ENCODE measurements around the gene CCDC85C.
A peak's percentile ranks its signal among the peaks of the same experiment; 100 is the strongest.

CCDC85C gene

DNA sequence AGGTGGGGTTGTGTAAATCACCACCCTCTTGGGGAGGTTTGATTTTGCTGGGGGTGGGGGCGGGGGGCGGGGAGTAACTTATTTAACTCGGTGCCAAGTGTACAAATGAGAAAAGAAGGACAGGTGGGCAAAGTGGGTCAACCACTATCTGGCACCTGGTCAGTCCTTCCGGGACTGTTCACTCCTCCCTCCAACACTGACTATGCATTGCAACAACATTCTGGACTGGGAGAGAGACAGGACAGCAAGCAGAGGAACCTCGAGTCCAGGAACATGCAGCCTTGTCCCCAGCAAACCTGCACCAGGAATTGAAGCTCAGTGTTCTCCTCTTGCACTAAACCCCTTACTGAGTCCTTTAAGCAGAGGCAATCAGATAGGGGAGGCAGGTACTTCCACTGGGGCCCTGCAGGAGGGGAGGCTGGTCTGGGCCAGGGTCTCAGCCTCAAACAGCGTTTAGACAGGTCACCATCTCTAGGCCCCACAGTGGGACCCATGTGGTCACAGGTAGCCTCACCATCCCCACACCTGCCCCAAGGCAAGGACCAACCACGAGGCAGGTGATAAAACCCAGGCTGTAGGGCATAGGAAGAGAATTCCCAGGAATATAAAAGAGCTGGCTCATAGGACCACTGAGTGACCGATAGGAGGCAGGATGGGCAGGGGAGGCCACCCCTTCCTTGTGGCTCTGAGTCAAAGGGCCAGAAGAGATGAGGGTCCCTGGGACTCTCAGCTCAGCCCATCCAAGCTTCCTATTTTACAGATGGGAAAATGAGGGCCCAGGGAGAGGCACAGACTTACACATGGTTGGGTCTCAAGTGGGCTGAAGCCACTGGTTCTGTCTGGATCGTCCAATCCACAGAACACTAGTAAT, 9.8 kb downstream of the CCDC85C start:
- no peak overlapping the region for H3K4me3 ChIP-seq (ENCODE audit: low read length)

DNA sequence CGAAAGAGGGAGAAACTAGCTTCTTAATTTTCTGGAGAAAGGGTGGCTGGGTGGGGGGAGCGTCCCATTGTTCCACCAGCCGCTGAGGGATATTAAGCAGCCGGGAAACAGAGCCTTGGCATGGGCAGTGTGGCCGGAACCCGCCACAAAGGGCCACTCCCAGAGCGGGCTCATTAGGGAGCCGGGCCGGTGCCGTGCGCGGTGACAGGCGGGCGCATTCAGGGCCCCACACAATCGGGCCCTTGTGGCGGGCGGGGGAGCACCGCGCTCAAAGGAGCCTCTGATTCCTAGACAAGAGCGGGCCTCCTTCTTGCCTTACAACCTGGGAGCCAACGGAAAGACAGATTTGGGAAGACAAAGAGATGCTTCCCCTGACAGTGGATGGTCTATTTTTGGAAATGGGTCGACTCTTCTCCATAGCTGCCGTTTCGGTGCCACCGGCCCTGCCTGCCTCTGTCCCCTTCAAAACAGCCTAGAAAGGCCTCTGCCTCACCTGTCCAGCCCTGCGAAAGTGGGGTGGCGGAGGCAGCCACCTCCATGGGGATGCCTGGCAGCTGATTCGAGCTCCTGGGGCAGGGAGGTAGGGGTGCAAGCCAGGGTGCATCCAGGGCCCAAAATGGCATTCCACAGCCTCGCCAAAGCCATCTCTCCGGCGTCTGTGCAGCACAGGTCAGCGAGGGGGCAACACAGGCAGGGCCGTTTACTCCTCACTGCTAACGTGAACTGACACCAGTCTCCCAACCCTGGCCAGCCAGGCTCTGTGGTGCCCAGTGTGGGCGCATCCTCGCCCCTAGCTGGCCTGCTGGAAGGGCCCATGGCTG, 10.9 kb downstream of the CCDC85C start:
- TF ChIP-seq, protein P1, sequence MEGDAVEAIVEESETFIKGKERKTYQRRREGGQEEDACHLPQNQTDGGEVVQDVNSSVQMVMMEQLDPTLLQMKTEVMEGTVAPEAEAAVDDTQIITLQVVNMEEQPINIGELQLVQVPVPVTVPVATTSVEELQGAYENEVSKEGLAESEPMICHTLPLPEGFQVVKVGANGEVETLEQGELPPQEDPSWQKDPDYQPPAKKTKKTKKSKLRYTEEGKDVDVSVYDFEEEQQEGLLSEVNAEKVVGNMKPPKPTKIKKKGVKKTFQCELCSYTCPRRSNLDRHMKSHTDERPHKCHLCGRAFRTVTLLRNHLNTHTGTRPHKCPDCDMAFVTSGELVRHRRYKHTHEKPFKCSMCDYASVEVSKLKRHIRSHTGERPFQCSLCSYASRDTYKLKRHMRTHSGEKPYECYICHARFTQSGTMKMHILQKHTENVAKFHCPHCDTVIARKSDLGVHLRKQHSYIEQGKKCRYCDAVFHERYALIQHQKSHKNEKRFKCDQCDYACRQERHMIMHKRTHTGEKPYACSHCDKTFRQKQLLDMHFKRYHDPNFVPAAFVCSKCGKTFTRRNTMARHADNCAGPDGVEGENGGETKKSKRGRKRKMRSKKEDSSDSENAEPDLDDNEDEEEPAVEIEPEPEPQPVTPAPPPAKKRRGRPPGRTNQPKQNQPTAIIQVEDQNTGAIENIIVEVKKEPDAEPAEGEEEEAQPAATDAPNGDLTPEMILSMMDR (conservative IDR thresholded peaks at IDR 0.05; ENCODE audit: low read length), result no peak
- DNase-seq (ENCODE audit: low read depth), result no peak
- no peak overlapping the region for H3K4me3 ChIP-seq (ENCODE audit: low read length)

More for the DNA sequence above, 9.8 kb downstream of the CCDC85C start:
- TF ChIP-seq, protein P1 (conservative IDR thresholded peaks at IDR 0.05; ENCODE audit: low read length), result no peak
- no peak for DNase-seq (ENCODE audit: low read depth)

DNA sequence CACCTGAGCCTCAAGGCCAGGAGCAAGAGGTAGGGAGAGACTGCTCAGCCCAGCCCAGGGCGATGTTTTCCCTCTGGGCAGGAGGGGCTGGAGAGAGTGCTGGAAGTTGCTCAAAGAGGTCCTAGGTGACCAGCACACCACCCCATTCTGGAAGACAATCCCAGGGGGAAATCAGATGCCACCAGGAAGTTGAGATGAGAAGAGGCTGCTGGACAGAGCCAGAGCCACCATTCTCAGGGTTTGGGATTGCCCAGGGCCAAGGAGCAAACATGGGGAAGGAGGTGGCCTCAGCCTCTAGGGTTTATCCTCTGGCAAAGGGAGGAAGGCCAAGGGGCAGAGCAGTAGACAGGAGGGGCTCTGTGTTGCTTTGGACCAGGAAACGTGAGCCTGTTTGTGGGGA, 11.6 kb downstream of the CCDC85C start:
- no peak for DNase-seq (ENCODE audit: low read depth)

DNA sequence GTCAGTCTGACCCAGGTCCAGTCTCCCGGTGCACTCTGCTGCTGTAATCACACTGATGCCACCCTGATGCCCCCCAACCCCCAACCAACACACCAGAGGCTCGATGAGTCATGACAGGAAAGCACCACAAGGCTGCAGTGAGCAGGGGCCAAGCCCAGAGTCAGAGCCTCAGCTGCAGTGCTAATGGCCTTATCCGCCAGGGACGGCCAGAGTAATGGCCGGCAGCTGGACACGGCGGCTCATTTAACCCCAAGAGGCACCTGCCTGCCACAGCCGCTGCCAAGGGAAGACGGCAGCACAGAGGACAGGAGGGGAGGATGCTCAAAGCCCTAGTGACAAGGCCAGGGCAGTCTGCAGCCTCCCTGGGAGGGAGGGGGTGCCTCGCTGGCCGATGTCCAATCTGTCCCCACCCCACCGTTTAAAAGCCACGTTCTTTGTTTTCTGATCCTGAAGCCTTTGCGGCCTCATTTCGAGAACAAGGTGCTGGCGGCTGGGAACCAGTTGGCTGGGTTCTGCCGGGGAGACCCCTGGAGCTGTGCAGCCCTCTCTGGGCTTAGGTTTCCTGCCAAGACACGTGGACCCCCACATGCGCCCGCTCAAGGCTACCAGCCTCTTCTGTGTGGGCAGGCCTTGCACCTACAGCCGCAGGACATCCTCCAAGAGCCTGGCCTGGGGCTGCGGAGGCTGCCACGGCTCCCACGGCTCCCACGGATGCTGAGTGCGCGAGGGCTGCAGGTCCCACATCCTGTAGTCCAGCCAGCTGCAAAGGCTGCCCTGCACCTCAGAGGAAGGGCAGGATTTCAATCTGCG, 13.1 kb downstream of the CCDC85C start:
- peak; percentile 55 for DNase-seq (ENCODE audit: low read depth)
- no peak overlapping the region for H3K4me3 ChIP-seq (ENCODE audit: low read length)
- TF ChIP-seq, protein P1 (conservative IDR thresholded peaks at IDR 0.05; ENCODE audit: low read length), result no peak

More for the DNA sequence above, 11.6 kb downstream of the CCDC85C start:
- TF ChIP-seq, protein P1 (conservative IDR thresholded peaks at IDR 0.05; ENCODE audit: low read length), result no peak
- H3K4me3 ChIP-seq (ENCODE audit: low read length), result no peak overlapping the region

DNA sequence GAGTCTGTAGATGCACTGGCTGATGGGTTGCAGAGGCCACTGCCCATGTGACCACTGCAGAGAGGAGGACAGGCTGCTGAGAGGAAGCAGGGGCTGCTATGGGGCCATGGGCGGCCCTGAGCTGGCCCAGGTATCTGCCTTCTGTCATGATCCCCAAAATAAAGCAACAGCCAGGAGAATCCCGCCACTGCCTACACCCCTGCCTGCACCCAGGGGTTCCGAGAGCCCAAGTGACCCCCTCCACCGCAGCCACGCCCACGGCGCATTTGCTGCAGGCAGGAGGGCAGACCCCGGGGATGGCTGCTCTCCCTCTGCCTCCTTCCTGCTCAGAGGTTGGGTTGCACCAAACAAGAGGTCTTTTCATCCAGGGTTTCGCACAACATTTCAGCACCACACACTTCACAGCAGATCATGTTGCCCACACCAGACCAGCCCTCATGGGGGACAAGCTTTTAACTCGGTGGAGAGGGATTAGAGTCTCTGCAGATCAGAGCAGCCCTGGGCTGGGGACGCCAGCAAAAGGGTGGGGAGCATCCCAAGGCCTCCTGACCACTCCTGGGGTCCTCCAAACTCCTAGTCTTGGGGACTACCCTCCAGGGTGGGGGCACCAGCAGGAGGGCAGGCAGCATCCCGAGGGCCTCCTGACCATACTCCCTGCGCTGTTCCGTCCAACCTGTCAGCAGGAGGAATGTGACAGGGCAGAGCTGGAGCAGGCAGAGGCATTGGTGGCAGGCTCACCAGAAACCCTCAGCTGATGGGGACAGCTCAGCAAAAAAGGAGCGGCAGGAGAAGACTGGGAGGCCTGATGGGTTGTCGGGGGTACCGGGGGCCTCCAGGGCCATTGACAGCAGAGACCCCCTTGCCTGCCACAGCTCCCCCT, 14.1 kb downstream of the CCDC85C start:
- H3K4me3 ChIP-seq (ENCODE audit: low read length), result no peak overlapping the region
- DNase-seq (ENCODE audit: low read depth), result no peak
- TF ChIP-seq, protein P1 (conservative IDR thresholded peaks at IDR 0.05; ENCODE audit: low read length), result no peak

- H3K4me3 ChIP-seq (ENCODE audit: low read length), result no peak overlapping the region
- DNase-seq (ENCODE audit: low read depth), result no peak
- TF ChIP-seq, protein P1 (conservative IDR thresholded peaks at IDR 0.05; ENCODE audit: low read length), result no peak
Observed at GRCh38 chr14:99589031-99589441, 15.0 kb downstream of the CCDC85C start.
